Measurements from ENCODE around the gene IMPA2. TPM values are rescaled to one million over a fixed set of nuclear protein-coding genes. Genes with fewer than 3 reads are reported as not detected.

Gene IMPA2
- total RNA-seq, 4 donors from 2014 or later = 50.1 to 290 (median 84.6) TPM

DNA sequence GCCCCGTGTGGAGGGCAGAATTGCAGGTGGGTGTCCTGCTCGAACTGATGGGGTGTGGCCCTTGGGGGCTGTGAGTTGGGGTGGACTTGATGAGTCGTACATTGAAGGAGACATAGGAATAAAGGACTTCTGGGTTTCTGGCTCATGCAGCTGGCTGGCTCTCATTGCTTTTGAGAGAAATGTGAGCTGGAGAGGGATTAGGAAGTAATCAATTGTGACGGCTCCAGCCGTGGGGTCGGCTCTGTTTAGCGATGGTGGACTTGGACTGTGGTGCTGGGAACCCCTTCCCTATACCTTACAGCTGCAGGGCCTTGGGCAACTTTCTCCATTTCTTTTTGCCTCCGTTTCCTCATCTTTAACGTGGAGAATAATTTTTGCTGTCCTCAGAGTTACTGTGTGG is 9.2 kb downstream of the IMPA2 start:
- Histone ChIP-seq H3K27me3 (no peaks in the 10 kb centered on the region), H3K36me3 (no peaks in the 10 kb centered on the region), H3K9me3 (no peaks in the 10 kb centered on the region), H3K27ac (peak overlapping the region in 2 of 4 donors; percentile 62 to 83), H3K4me1 (peaks cover 12 to 57% (median 34%) of the 10 kb centered on the region in 4 donors), H3K4me3 (no peak overlapping the region)
- intact Hi-C loops (cut with DNase I; ENCODE audit: low total_unique reads) = loop anchor here (5.0 kb wide), 1 partner anchor 53 kb away; no protein-coding TSS in a partner anchor
- 50 to 62% methylated on average over 1 to 9 of the region's 9 CpGs for WGBS, 2 donors (ENCODE audit: low coverage in 1 of 2)
- DNase-seq = no peak
- in situ Hi-C loops (cut with MboI; ENCODE audit: low pct_ligation_motif_present in 1 of 4, low pct_unique_long_range_greater_than_20kb in 1 of 4, low sequenced_read_pairs in 3 of 4) = loop anchor here in 2 of 4 donors (10.0 kb wide), 1 partner anchor 46 kb away; no protein-coding TSS in a partner anchor
- TF ChIP-seq POLR2A (IDR thresholded peaks at IDR 0.05) = no peak
- TF ChIP-seq, protein P1, sequence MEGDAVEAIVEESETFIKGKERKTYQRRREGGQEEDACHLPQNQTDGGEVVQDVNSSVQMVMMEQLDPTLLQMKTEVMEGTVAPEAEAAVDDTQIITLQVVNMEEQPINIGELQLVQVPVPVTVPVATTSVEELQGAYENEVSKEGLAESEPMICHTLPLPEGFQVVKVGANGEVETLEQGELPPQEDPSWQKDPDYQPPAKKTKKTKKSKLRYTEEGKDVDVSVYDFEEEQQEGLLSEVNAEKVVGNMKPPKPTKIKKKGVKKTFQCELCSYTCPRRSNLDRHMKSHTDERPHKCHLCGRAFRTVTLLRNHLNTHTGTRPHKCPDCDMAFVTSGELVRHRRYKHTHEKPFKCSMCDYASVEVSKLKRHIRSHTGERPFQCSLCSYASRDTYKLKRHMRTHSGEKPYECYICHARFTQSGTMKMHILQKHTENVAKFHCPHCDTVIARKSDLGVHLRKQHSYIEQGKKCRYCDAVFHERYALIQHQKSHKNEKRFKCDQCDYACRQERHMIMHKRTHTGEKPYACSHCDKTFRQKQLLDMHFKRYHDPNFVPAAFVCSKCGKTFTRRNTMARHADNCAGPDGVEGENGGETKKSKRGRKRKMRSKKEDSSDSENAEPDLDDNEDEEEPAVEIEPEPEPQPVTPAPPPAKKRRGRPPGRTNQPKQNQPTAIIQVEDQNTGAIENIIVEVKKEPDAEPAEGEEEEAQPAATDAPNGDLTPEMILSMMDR (IDR thresholded peaks at IDR 0.05) = no peak
- no peak for TF ChIP-seq EP300 (IDR thresholded peaks at IDR 0.05; ENCODE audit: low read depth)

DNA sequence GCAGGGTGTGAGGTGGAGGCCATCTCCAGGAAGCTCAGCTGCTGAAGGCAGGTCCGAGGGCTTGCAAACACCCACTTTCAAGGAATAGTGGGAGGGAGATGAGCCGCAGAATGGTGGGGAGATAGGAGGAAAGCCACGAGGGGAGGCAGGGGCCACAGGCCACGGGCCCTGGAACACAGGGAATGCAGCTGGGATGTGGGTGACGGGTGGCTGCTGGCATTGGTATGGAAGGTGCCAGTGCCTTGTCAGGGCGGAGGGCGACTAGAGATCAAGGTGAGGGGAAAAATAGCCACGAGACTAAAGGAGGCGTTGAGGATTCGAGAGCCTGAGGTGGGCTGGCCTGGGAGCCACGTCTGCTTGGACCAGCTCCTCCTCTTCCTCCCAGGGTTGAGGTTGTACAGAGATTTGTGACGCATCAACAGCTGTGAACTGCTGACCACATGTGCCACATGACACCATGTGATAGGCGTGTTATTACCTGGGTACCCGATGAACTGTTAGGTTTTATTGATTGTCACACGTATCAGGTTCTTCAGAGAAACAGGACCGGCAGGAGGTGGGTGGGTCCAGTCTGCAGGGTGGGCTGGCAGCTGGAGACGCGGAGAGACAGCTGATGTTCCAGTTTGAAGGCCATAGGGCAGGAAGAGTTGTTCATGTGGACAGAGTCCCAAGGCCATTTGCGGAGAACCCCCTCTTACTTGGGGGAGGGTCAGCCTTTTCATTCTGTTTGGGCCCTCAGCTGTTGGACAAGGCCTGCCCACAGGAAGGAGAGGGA is 9.9 kb downstream of the IMPA2 start:
- 87% methylated on average over 19 of the region's 19 CpGs; no CpG with 5 or more reads in 1 of the 2 donors for WGBS, 2 donors (ENCODE audit: low coverage in 1 of 2)
- DNase-seq = no peak
- in situ Hi-C loops (cut with MboI; ENCODE audit: low pct_ligation_motif_present in 1 of 4, low pct_unique_long_range_greater_than_20kb in 1 of 4, low sequenced_read_pairs in 3 of 4) = loop anchor here in 2 of 4 donors (10.0 kb wide), 1 partner anchor 46 kb away; no protein-coding TSS in a partner anchor
- peaks cover 18 to 63% (median 40%) of the 10 kb centered on the region in 4 donors for H3K4me1 ChIP-seq
- no peaks in the 10 kb centered on the region for H3K27me3 ChIP-seq
- TF ChIP-seq POLR2AphosphoS5 (IDR thresholded peaks at IDR 0.05) = no peak
- TF ChIP-seq POLR2A (IDR thresholded peaks at IDR 0.05) = no peak
- TF ChIP-seq, protein P1 (IDR thresholded peaks at IDR 0.05) = no peak
- TF ChIP-seq EP300 (IDR thresholded peaks at IDR 0.05; ENCODE audit: low read depth) = no peak
- H3K27ac ChIP-seq = peak overlapping the region in 2 of 4 donors; percentile 62 to 83
- intact Hi-C loops (cut with DNase I; ENCODE audit: low total_unique reads) = loop anchor here (5.0 kb wide), 1 partner anchor 54 kb away; no protein-coding TSS in a partner anchor
- no peaks in the 10 kb centered on the region for H3K36me3 ChIP-seq
- H3K4me3 ChIP-seq = no peak overlapping the region
- no peaks in the 10 kb centered on the region for H3K9me3 ChIP-seq

DNA sequence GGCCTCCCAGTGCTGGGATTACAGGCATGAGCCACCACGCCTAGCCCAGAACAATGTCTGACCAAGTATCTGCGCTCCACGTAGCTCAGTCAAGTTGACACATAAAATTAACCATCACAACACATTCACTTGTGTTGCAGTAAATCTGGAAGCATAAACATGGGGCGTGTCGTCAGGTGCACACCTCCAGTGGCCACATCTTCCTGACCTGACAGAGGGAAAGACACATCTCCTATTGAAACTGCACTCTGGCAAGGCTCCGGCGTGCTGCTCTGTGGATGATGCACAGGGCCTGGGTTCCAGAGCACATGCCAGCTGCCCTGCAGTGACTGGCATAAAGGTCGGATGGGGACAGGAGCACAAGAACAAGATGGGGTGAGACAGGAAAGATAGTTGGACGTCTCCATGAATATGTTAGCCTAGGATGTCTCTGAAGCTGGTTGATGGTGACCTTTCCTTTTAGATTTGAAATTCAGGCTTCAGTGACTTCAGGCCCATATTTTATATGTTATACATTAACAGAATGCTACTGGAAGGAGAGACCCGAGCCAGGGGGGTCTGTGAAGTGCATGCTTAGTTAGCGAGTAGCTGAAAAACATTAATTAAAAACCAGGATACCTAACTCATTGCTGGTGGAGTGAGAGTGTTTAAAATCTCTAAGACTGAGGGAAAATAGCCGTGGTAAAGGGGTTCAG is 10.9 kb downstream of the IMPA2 start:
- Histone ChIP-seq H3K9me3 (no peaks in the 10 kb centered on the region), H3K36me3 (no peaks in the 10 kb centered on the region), H3K4me1 (peaks cover 18 to 59% (median 42%) of the 10 kb centered on the region in 4 donors), H3K4me3 (no peak overlapping the region), H3K27me3 (no peaks in the 10 kb centered on the region), H3K27ac (peak overlapping the region in 2 of 4 donors; percentile 23 to 30)
- in situ Hi-C loops (cut with MboI; ENCODE audit: low pct_ligation_motif_present in 1 of 4, low pct_unique_long_range_greater_than_20kb in 1 of 4, low sequenced_read_pairs in 3 of 4) (loop anchor here in 2 of 4 donors (10.0 kb wide), 1 partner anchor 47 kb away; no protein-coding TSS in a partner anchor), intact Hi-C loops (cut with DNase I; ENCODE audit: low total_unique reads) (loop anchor here (5.0 kb wide), 1 partner anchor 55 kb away; no protein-coding TSS in a partner anchor)
- 66 to 81% methylated on average over 4 to 12 of the region's 12 CpGs for WGBS, 2 donors (ENCODE audit: low coverage in 1 of 2)
- no peak for TF ChIP-seq EP300 (IDR thresholded peaks at IDR 0.05; ENCODE audit: low read depth)
- TF ChIP-seq POLR2AphosphoS5 (IDR thresholded peaks at IDR 0.05) = no peak
- TF ChIP-seq POLR2A (IDR thresholded peaks at IDR 0.05) = no peak
- TF ChIP-seq, protein P1 (IDR thresholded peaks at IDR 0.05) = no peak
- no peak for DNase-seq
